SW 1271 (cell line): ENCODE data around the gene MAPRE3.
"Not testable (repeated sequence)": the region's sequence is repeated elsewhere in the genome, so short reads cannot be mapped to it uniquely, and the experiment has no call there.

ENCODE experiments used
- DNase-seq, 2 experiments: peaks; one replicate each; lab custom pipeline; 2025; lab: John Stamatoyannopoulos, UW

MAPRE3 gene

GRCh38 chr2:26970244-26970927, at the start of gene MAPRE3:
Gene MAPRE3, plus strand, starts transcription at chr2:26970637. Its CDS starts 51,582 bp downstream, at chr2:27022219.
- peak; percentile 54 to 95 for DNase-seq

DNA sequence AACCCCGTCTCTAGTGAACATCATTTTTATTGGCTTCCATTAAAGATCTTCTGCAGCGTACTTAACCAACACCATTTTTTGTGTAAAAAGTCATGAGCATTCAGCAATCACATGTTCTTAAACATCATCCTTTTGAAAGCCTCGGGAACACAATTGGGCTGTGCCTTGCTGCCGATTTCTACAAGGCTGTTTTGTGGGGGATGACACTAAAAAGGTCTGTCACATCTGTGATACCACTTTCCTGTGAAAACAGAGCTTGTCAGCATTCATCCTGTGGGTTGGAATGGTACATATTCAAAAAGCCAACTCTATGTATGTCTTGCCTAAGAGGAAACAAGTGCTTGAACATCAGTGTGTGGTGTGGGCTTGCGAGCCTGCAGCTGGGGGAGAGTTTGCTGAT, 49.1 kb upstream of the MAPRE3 start:
- DNase-seq, result no peak

GRCh38 chr2:26922405-26923188, 47.8 kb upstream of the MAPRE3 start:
- DNase-seq, result peak in 1 of 2 experiments; percentile 33

GRCh38 chr2:26923189-26923466, 47.3 kb upstream of the MAPRE3 start:
- DNase-seq, result not testable (repeated sequence)

DNA sequence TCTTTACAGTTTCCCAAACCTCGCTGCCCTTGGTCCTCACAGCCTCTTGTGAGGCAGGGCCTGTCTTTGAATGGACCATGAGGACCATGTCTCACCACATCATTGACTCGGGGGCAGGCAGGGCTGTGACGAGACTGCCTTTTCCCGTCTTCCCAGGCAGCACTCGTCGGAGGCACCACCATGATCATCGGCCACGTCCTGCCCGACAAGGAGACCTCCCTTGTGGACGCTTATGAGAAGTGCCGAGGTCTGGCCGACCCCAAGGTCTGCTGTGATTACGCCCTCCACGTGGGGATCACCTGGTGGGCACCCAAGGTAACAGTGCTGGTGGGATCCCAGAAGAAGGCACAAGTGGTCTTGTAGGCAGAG, 45.7 kb upstream of the MAPRE3 start:
- DNase-seq, result no peak

GRCh38 chr2:26925100-26925791, 45.2 kb upstream of the MAPRE3 start:
- no peak for DNase-seq

GRCh38 chr2:26927221-26927620, 43.2 kb upstream of the MAPRE3 start:
- DNase-seq, result no peak

- no peak for DNase-seq
These were observed 37.5 kb upstream of the MAPRE3 start for GRCh38 chr2:26932974-26933373.

- DNase-seq, result no peak
These were observed 36.8 kb upstream of the MAPRE3 start for GRCh38 chr2:26933431-26934334.

- no peak for DNase-seq
These were observed 36.1 kb upstream of the MAPRE3 start for GRCh38 chr2:26934335-26934724.

DNA sequence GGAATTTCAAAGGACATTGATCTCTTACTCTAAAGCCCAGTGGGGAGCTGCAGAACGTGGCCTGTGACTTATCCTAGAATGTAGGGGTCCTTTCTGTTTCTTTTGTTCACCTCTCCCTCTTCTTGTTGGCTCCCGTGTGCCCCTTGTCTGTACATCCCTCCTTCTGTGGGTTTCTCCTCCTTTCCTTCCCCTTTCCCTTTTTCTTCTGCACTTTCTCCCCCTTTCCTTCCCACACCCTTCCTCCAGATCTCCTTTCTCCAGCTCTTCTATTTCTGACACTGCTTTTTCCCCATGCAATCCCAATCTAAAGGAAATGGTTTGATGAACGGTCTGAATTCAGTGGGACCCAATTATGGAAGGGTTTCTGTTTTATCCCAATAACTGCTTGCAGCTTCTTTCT, 35.5 kb upstream of the MAPRE3 start:
- DNase-seq, result no peak

DNA sequence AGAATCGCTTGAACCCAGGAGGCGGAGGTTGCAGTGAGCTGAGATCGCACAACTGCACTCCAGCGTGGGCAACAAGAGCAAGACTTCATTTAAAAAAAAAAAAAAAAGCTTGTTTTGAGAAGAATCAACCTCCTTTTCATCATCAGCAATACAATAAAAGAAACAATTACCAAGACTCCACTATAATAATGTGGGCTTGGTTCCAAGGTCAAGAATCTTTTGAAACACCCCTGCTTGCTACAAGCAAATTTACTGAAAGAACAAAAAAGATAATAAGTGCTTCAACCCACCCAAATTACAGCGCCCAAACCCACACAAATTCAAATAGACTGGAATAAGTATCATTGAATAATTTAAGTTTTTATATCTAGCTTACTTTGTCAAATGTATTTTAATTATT, 33.6 kb upstream of the MAPRE3 start:
- no peak for DNase-seq

- DNase-seq, result no peak
These were observed 31.9 kb upstream of the MAPRE3 start for GRCh38 chr2:26938399-26939118.

DNA sequence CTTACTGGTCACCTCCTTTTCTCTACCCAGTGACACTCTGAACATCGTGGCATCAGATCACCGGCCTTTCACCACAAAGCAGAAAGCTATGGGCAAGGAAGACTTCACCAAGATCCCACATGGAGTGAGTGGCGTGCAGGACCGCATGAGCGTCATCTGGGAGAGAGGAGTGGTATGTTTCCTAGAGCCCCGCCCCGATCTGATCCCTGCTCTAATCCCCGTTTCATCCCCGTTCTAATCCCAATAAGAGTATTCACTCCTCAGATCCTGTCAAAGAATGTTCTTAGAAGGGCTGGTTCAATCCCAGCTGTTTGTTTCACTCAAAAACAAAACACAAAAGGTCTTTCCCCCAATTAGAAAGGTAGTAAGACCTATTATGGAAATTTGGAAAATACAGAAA, 30.4 kb upstream of the MAPRE3 start:
- no peak for DNase-seq

DNA sequence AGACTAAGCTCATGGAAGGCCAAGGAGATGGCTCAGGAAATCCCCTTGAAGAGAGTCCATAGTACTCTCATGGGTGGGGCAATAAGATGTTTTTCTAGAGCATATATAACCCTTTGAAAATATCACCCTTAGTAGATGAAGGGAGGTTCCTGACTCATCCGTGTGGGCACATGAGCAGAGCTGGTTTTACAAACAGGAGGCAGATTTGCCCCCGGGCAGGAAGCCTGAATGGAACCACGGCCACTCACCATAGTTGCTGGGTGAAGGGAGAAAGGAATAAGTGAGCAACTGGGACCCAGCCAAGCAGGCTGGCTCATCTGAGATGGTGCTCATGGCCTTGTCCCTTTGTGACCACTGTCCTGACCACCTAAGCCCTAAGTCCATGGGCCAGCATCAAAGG, 29.0 kb upstream of the MAPRE3 start:
- DNase-seq, result no peak

- peak in 1 of 2 experiments; percentile 59 for DNase-seq
These were observed 27.7 kb upstream of the MAPRE3 start for GRCh38 chr2:26942543-26943295.

GRCh38 chr2:26945991-26946750, 24.3 kb upstream of the MAPRE3 start:
- DNase-seq, result no peak

GRCh38 chr2:26946841-26947784, 23.3 kb upstream of the MAPRE3 start:
- DNase-seq, result no peak

DNA sequence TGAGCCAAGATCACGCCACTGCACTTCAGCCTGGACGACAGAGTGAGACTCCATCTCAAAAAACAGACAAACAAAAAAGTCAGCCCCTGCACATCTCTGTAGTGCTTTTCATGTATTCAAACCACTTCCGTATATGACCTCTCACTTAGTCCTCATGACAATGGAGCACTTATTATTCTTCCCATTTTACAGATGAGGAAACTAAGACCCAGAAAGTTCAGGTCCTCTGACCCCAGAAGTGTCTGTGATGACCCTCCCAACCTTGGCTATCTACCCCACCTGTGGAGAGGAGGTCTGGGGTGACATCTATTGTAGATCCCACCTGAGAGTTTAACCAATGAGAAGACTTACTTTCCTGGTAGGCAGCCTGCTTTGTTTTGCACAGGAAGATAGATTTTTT, 21.6 kb upstream of the MAPRE3 start:
- DNase-seq, result no peak
